ENCODE data around the gene PDCD11.

DNA sequence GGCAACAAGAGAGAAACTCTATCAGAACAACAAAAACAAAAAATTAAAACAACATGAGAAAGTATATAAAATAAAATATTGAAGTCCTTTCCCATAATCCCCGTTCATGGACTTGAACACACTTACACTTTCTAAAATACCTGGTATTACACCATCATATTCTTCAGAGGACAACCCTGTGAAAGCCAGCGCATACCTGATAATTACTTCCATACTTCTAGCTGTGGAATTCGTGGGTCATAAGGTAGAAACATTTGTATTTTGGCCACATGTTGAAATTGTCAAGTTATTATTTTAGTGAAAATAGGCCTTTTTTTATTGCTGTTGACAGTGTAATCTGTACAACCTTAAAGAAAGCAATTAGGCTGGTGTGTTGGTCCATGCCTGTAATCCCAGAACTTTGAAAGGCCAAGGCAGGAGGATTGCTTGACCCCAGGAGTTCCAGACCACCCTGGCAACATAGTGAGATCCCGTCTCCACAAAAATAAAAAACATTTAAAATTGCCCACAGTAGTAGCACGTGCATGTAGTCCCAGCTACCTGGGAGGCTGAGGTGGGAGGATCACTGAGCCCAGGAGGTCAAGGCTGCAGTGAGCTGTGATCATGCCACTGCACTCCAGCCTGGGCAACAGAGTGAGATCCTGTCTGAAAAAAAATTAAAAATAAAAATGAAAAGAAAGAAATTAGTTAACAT is 40.4 kb upstream of the PDCD11 start:
- no peak for TF ChIP-seq CTCF (IDR thresholded peaks at IDR 0.05)
- no peak for TF ChIP-seq POLR2A (IDR thresholded peaks at IDR 0.05)
- TF ChIP-seq POLR2AphosphoS5 (IDR thresholded peaks at IDR 0.05) = no peak
- TF ChIP-seq EP300 (IDR thresholded peaks at IDR 0.05) = no peak

All from suprapubic skin (tissue), 4 donors.